ENCODE measurements around the gene CKAP2. TPM values are rescaled to one million over a fixed set of nuclear protein-coding genes. Genes with fewer than 3 reads are reported as not detected.

CKAP2 gene
- total RNA-seq, 1 donor from 2014 or later: 8.2 TPM

- ATAC-seq (peak; percentile 69), DNase-seq (no peak)
- H3K27me3 ChIP-seq: no peaks in the 10 kb centered on the region
- intact Hi-C loops (cut with DNase I): no loop called here
- H3K4me1 ChIP-seq: no peaks in the 10 kb centered on the region
- peaks cover 71% of the 10 kb centered on the region for H3K36me3 ChIP-seq
- no peak overlapping the region for H3K27ac ChIP-seq
- H3K4me3 ChIP-seq: no peak overlapping the region
- no peaks in the 10 kb centered on the region for H3K9me3 ChIP-seq
- TF ChIP-seq CTCF (IDR thresholded peaks at IDR 0.05): no peak
Observed at GRCh38 chr13:52428295-52428694, 27.0 kb upstream of the CKAP2 start.

- DNase-seq: no peak
- Histone ChIP-seq H3K27ac (no peak overlapping the region), H3K4me3 (no peak overlapping the region)
Observed at GRCh38 chr13:52432456-52432855, 22.8 kb upstream of the CKAP2 start.

GRCh38 chr13:52446265-52446664 is 9.0 kb upstream of the CKAP2 start:
- no peak for TF ChIP-seq CTCF (IDR thresholded peaks at IDR 0.05)
- Histone ChIP-seq H3K27me3 (no peaks in the 10 kb centered on the region), H3K4me1 (peaks cover 32% of the 10 kb centered on the region), H3K4me3 (no peak overlapping the region), H3K27ac (no peak overlapping the region), H3K9me3 (no peaks in the 10 kb centered on the region), H3K36me3 (peaks cover 15% of the 10 kb centered on the region)
- DNase-seq (no peak), ATAC-seq (no peak)
- intact Hi-C loops (cut with DNase I): no loop called here

More at GRCh38 chr13:52432456-52432855, 22.8 kb upstream of the CKAP2 start:
- no peak for ATAC-seq
- Histone ChIP-seq H3K4me1 (no peaks in the 10 kb centered on the region), H3K27me3 (no peaks in the 10 kb centered on the region), H3K36me3 (peaks cover 70% of the 10 kb centered on the region), H3K9me3 (no peaks in the 10 kb centered on the region)
- intact Hi-C loops (cut with DNase I): no loop called here
- no peak for TF ChIP-seq CTCF (IDR thresholded peaks at IDR 0.05)

- H3K9me3 ChIP-seq: no peaks in the 10 kb centered on the region
- peaks cover 4% of the 10 kb centered on the region for H3K36me3 ChIP-seq
- H3K4me1 ChIP-seq: peaks cover 32% of the 10 kb centered on the region
- H3K4me3 ChIP-seq: no peak overlapping the region
- DNase-seq: no peak
- intact Hi-C loops (cut with DNase I): no loop called here
- no peak for ATAC-seq
- no peak overlapping the region for H3K27ac ChIP-seq
- TF ChIP-seq CTCF (IDR thresholded peaks at IDR 0.05): no peak
- H3K27me3 ChIP-seq: no peaks in the 10 kb centered on the region
Observed at GRCh38 chr13:52447354-52447753, 7.9 kb upstream of the CKAP2 start.

GRCh38 chr13:52447815-52448552 is 7.3 kb upstream of the CKAP2 start:
- Histone ChIP-seq H3K4me1 (peaks cover 32% of the 10 kb centered on the region), H3K27me3 (no peaks in the 10 kb centered on the region), H3K27ac (no peak overlapping the region), H3K9me3 (no peaks in the 10 kb centered on the region), H3K4me3 (no peak overlapping the region), H3K36me3 (peaks cover 4% of the 10 kb centered on the region)
- DNase-seq (no peak), ATAC-seq (no peak)
- no peak for TF ChIP-seq CTCF (IDR thresholded peaks at IDR 0.05)
- intact Hi-C loops (cut with DNase I): no loop called here
